GM23338 (cell line): ENCODE data around the gene RNF40. TPM values are rescaled to one million over a fixed set of nuclear protein-coding genes. Genes with fewer than 3 reads are reported as not detected.
A peak's percentile ranks its signal among the peaks of the same experiment; 100 is the strongest.

ENCODE experiments used
- ATAC-seq: fragments of 200-7000 bp; cut with Tn5 transposase; 3 replicates; pipeline ENCODE4 v1.9.1; 2020
- DNase-seq: peaks from one replicate; pipeline ENCODE4 v3.0.0-alpha.2; 2015; ENCODE audit warnings: low spot score
- H2AFZ ChIP-seq: fragments of 200-600 bp; sonication (generic); 2 replicates; pipeline ENCODE4 v1.8.0; 2016; ENCODE audit warnings: antibody characterized with exemption, mild to moderate bottlenecking, moderate library complexity
- H3F3A ChIP-seq: fragments of 200-600 bp; sonication (generic); replicated peaks from 2 replicates; pipeline ENCODE4 v1.8.0; 2017; ENCODE audit warnings: antibody characterized with exemption, mixed run types, low read depth
- H3K27ac ChIP-seq: fragments of 200-600 bp; sonication (generic); 2 replicates; pipeline ENCODE4 v1.6.1; 2016; ENCODE audit warnings: low read depth
- H3K27me3 ChIP-seq: fragments of 200-600 bp; sonication (generic); 2 replicates; pipeline ENCODE4 v1.8.0; 2016; ENCODE audit warnings: mild to moderate bottlenecking, mixed run types, moderate library complexity; ENCODE audit not compliant: insufficient read depth
- H3K36me3 ChIP-seq: fragments of 200-600 bp; sonication (generic); 2 replicates; pipeline ENCODE4 v1.8.0; 2016; ENCODE audit warnings: mild to moderate bottlenecking; ENCODE audit not compliant: insufficient read depth
- H3K4me1 ChIP-seq: fragments of 200-600 bp; sonication (generic); 2 replicates; pipeline ENCODE4 v1.8.0; 2016; ENCODE audit warnings: mild to moderate bottlenecking, moderate library complexity; ENCODE audit not compliant: insufficient read depth
- H3K4me2 ChIP-seq: fragments of 200-600 bp; sonication (generic); 2 replicates; pipeline ENCODE4 v1.7.1; 2017; ENCODE audit warnings: mixed run types
- H3K4me3 ChIP-seq: fragments of 200-600 bp; sonication (generic); 2 replicates; pipeline ENCODE4 v1.6.1; 2016; ENCODE audit warnings: mixed run types
- H3K79me2 ChIP-seq: fragments of 200-600 bp; sonication (generic); replicated peaks from 2 replicates; pipeline ENCODE4 v1.8.0; 2017; ENCODE audit warnings: mild to moderate bottlenecking; ENCODE audit not compliant: insufficient read depth
- H3K9me2 ChIP-seq: fragments of 200-600 bp; sonication (generic); 2 replicates; pipeline ENCODE4 v1.8.0; 2017; ENCODE audit not compliant: insufficient read depth
- H4K20me1 ChIP-seq: fragments of 200-600 bp; sonication (generic); replicated peaks from 2 replicates; pipeline ENCODE4 v1.8.0; 2017; ENCODE audit warnings: mild to moderate bottlenecking; ENCODE audit not compliant: insufficient read depth
- H3K27ac Mint-ChIP-seq: 2 replicates; pipeline ENCODE4 v1.8.0; 2020; ENCODE audit warnings: inconsistent platforms, mild to moderate bottlenecking, moderate library complexity, mixed read lengths
- H3K27me3 Mint-ChIP-seq: 3 replicates; pipeline ENCODE4 v1.8.0; 2022; ENCODE audit warnings: low read depth, mild to moderate bottlenecking, moderate library complexity, mixed read lengths, inconsistent platforms; ENCODE audit not compliant: insufficient read depth, poor library complexity
- H3K36me3 Mint-ChIP-seq: 3 replicates; pipeline ENCODE4 v1.8.0; 2021; ENCODE audit warnings: low read depth, mild to moderate bottlenecking, inconsistent platforms, moderate library complexity, mixed read lengths
- H3K4me1 Mint-ChIP-seq: 3 replicates; pipeline ENCODE4 v1.8.0; 2020; ENCODE audit warnings: mild to moderate bottlenecking, inconsistent platforms, mixed read lengths
- H3K4me3 Mint-ChIP-seq: 3 replicates; pipeline ENCODE4 v1.8.0; 2021; ENCODE audit warnings: moderate library complexity, mild to moderate bottlenecking, inconsistent platforms, mixed read lengths
- H3K9me3 Mint-ChIP-seq: 3 replicates; pipeline ENCODE4 v1.8.0; 2020; ENCODE audit warnings: moderate library complexity, mild to moderate bottlenecking, inconsistent platforms, mixed read lengths
- CREB1 ChIP-seq: fragments of 250-450 bp; sonication (Bioruptor Pico); IDR thresholded peaks from 2 replicates; pipeline ENCODE4 v1.5.0; 2020; ENCODE audit warnings: low read depth, mild to moderate bottlenecking, moderate library complexity
- CTCF ChIP-seq, 2 experiments: fragments of 200-600 bp in 1 of 2; sonication (generic) in 1 of 2; conservative IDR thresholded peaks; 2 replicates each; pipeline versions ENCODE4 v1.5.1 to v1.6.1; 2016 to 2017; ENCODE audit warnings: antibody characterized with exemption in 2 of 2, low read depth in 2 of 2, mild to moderate bottlenecking in 2 of 2, moderate library complexity in 1 of 2
- ETS1 ChIP-seq: IDR thresholded peaks from 2 replicates; pipeline ENCODE4 v1.6.1; 2016; ENCODE audit warnings: antibody characterized with exemption
- EZH2 ChIP-seq: fragments of 200-600 bp; sonication (generic); IDR thresholded peaks from one replicate; pipeline ENCODE4 v1.8.0; 2017; ENCODE audit warnings: antibody characterized with exemption, mild to moderate bottlenecking, low read depth; ENCODE audit not compliant: unreplicated experiment
- EZH2phosphoT487 ChIP-seq: fragments of 200-600 bp; sonication (generic); IDR thresholded peaks from one replicate; pipeline ENCODE4 v1.8.1; 2018; ENCODE audit warnings: antibody characterized with exemption; ENCODE audit not compliant: unreplicated experiment
- REST ChIP-seq: IDR thresholded peaks from one replicate; pipeline ENCODE4 v1.6.1; 2018; ENCODE audit warnings: antibody characterized with exemption; ENCODE audit not compliant: unreplicated experiment
- ZNF462 ChIP-seq: fragments of 250-450 bp; sonication (Bioruptor Pico); IDR thresholded peaks from 2 replicates; pipeline ENCODE4 v1.5.0; 2020; ENCODE audit warnings: mild to moderate bottlenecking, moderate library complexity
- polyA plus RNA-seq: library from polyadenylated mRNA; unstranded; fragments of >200 nt; fragmentation: Nextera tagmentation; extraction: Ambion mirVana; gene quantifications from 2 replicates; pipeline ENCODE4 v1.2.1, GENCODE V29; 2016
- total RNA-seq: library from RNA; depleted of rRNA; stranded (reverse); fragments of >200 nt; shearing (Covaris generic); gene quantifications from 2 replicates; pipeline ENCODE4 v1.2.3, GENCODE V29; 2014

RNF40 gene
- total and polyA plus RNA-seq, 2 experiments from 2014 or later: 36.0 to 78.5 TPM

- peaks cover 24% of the 10 kb centered on the region for H3K79me2 ChIP-seq
- H3K4me1 ChIP-seq: peaks cover 6% of the 10 kb centered on the region; the same call in 1 of the 2 replicates
- H3K36me3 ChIP-seq: peaks cover 39% of the 10 kb centered on the region
- H3K4me3 ChIP-seq: peak overlapping the region; percentile 79
- no peak for TF ChIP-seq ETS1
- no peak for TF ChIP-seq CREB1 (CRISPR knock-in tag)
- TF ChIP-seq EZH2phosphoT487: no peak
- H3K4me2 ChIP-seq: peak overlapping the region; percentile 93
- ATAC-seq: no peak
- Mint-ChIP-seq H3K4me3 (peak overlapping the region; percentile 95), H3K36me3 (peaks cover 56% of the 10 kb centered on the region), H3K27me3 (peaks cover 27% of the 10 kb centered on the region), H3K4me1 (peaks cover 16% of the 10 kb centered on the region), H3K27ac (peak overlapping the region; percentile 70), H3K9me3 (no peaks in the 10 kb centered on the region; the same call in 2 of the 3 replicates)
- no peak overlapping the region for H3K27ac ChIP-seq
- H2AFZ ChIP-seq: no peak overlapping the region
- peaks cover 32% of the 10 kb centered on the region for H4K20me1 ChIP-seq
- H3K9me2 ChIP-seq: no peaks in the 10 kb centered on the region
- no peaks in the 10 kb centered on the region for H3K27me3 ChIP-seq
- 0 out of 2 replicates have a peak, but pooled peaks cover 7% of the 10 kb centered on the region for H3F3A ChIP-seq
- no peak for DNase-seq
Observed at GRCh38 chr16:30762991-30763725, 1.0 kb downstream of the RNF40 start.

GRCh38 chr16:30764086-30764485 lies 2.0 kb downstream of the RNF40 start:
- H3K27ac Mint-ChIP-seq: no peak overlapping the region
- H3K4me2 ChIP-seq: no peak overlapping the region
- H3F3A ChIP-seq: 0 out of 2 replicates have a peak, but pooled peaks cover 7% of the 10 kb centered on the region
- DNase-seq: no peak
- no peak for ATAC-seq
- H3K27me3 Mint-ChIP-seq: peaks cover 25% of the 10 kb centered on the region
- H3K9me3 Mint-ChIP-seq: no peaks in the 10 kb centered on the region; the same call in 2 of the 3 replicates
- H3K36me3 ChIP-seq: peaks cover 44% of the 10 kb centered on the region
- H3K9me2 ChIP-seq: no peaks in the 10 kb centered on the region
- no peak overlapping the region for H3K27ac ChIP-seq
- peaks cover 6% of the 10 kb centered on the region; the same call in 1 of the 2 replicates for H3K4me1 ChIP-seq
- no peaks in the 10 kb centered on the region for H3K27me3 ChIP-seq
- 0 out of 3 replicates have a peak overlapping the region, but pooled peaks have one; percentile 95 for H3K4me3 Mint-ChIP-seq
- peaks cover 66% of the 10 kb centered on the region for H3K36me3 Mint-ChIP-seq
- H3K4me3 ChIP-seq: no peak overlapping the region
- H4K20me1 ChIP-seq: peaks cover 32% of the 10 kb centered on the region
- H2AFZ ChIP-seq: no peak overlapping the region
- peaks cover 16% of the 10 kb centered on the region for H3K4me1 Mint-ChIP-seq
- H3K79me2 ChIP-seq: peaks cover 24% of the 10 kb centered on the region
- no peak for TF ChIP-seq CREB1 (CRISPR knock-in tag)
- no peak for TF ChIP-seq EZH2
- no peak for TF ChIP-seq REST
- TF ChIP-seq CTCF (conservative IDR thresholded peaks at IDR 0.05; ENCODE audit: low read depth in 2 of 2): no peak
- TF ChIP-seq ZNF462 (CRISPR knock-in tag): no peak
